GM21423 (cell line): ENCODE data around the gene MEIOC.

Experiments used
- ATAC-seq: cut with Tn5 transposase; IDR thresholded peaks from one replicate; pipeline ENCODE4 v1.9.1; 2021; ENCODE audit warnings: mild to moderate bottlenecking, moderate library complexity; ENCODE audit not compliant: unreplicated experiment

MEIOC gene

GRCh38 chr17:44707755-44708400 lies 51.6 kb downstream of the MEIOC start:
- no peak for ATAC-seq

GRCh38 chr17:44708401-44709263 lies 52.4 kb downstream of the MEIOC start, which contains the start of gene DBF4B:
DBF4B (plus strand) TSS chr17:44708665; CDS start chr17:44708821, 156 bp downstream.
- ATAC-seq = peak; percentile 87

GRCh38 chr17:44719444-44719843 lies 63.2 kb downstream of the MEIOC start:
- ATAC-seq = no peak

GRCh38 chr17:44722254-44722653 lies 66.0 kb downstream of the MEIOC start:
- ATAC-seq = no peak
